GM10266 (cell line): ENCODE measurements around the gene DCTN3.

Experiments used
- DNase-seq: peaks from one replicate; pipeline ENCODE4 v3.0.0; 2012; ENCODE audit errors: extremely low spot score
- TF ChIP-seq, protein P1 (sequence below): IDR thresholded peaks from 2 replicates; pipeline ENCODE4 v1.5.1; 2012; ENCODE audit warnings: mild to moderate bottlenecking, low read depth; ENCODE audit not compliant: control insufficient read depth, insufficient read depth; ENCODE audit errors: missing control alignments

The DCTN3 gene

GRCh38 chr9:34568774-34569173, 51.5 kb downstream of the DCTN3 start:
- TF ChIP-seq, protein P1, sequence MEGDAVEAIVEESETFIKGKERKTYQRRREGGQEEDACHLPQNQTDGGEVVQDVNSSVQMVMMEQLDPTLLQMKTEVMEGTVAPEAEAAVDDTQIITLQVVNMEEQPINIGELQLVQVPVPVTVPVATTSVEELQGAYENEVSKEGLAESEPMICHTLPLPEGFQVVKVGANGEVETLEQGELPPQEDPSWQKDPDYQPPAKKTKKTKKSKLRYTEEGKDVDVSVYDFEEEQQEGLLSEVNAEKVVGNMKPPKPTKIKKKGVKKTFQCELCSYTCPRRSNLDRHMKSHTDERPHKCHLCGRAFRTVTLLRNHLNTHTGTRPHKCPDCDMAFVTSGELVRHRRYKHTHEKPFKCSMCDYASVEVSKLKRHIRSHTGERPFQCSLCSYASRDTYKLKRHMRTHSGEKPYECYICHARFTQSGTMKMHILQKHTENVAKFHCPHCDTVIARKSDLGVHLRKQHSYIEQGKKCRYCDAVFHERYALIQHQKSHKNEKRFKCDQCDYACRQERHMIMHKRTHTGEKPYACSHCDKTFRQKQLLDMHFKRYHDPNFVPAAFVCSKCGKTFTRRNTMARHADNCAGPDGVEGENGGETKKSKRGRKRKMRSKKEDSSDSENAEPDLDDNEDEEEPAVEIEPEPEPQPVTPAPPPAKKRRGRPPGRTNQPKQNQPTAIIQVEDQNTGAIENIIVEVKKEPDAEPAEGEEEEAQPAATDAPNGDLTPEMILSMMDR: no peak
- no peak for DNase-seq

DNA sequence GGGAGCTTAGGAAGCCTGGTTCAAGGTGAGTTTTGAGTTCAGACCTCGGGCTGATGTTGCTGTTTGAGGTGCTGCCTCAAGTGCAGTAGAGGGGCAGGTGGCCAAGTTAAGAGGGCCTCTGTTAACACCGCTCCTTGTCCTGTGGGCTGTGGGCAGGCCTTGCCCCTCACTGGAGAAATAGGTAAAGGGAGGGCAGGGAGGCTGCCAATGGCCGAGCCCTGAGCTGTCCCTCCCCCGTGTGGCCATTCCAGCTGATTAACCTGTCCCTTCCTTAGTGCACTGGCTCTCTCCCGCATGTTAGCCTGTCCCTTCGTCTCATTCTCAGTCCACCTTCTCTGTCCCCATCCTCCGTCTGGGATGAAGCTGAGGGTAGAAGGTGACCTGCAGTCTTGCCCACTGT, 52.2 kb downstream of the DCTN3 start:
- no peak for DNase-seq

DNA sequence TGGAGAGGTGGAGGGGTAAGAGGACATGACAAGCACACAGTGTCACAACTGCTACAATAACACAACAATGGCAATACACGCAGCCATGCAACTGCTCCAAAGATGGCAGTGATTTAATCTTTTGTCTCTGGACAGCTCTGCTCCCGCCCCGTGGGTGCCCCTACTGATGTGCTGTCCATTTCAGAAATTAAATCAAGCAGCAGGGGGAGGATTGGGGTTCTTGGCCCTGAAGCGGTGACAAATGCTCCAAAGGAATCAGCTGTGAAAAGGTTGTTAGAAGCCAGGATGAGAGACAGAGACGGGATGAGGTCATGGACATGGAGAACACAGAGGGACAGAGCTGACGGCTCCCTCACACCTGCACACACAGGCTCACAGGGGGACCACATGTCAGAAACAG, 53.3 kb downstream of the DCTN3 start:
- no peak for DNase-seq
- TF ChIP-seq, protein P1: no peak

More for the DNA sequence above, 52.2 kb downstream of the DCTN3 start:
- TF ChIP-seq, protein P1: no peak

DNA sequence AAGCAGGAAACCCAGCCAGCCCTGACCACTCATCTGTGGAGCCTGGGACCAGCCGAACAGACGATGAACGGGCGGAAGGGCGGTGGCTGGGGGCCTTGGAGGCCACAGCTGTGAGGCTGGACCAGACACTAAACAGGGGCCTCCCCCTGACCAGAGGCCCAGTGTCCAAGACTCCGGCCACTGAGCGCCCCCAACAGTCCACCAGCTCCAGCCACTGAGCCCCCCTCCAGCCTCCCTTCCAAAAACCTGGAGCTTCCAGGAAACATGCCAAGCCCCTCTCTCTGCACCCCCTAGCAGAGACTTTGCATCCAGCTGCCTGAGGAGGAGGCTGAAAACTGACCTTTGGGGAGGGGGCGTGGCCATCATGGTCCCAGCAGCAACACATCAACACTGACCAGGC, 54.0 kb downstream of the DCTN3 start:
- TF ChIP-seq, protein P1: no peak
- DNase-seq: no peak

DNA sequence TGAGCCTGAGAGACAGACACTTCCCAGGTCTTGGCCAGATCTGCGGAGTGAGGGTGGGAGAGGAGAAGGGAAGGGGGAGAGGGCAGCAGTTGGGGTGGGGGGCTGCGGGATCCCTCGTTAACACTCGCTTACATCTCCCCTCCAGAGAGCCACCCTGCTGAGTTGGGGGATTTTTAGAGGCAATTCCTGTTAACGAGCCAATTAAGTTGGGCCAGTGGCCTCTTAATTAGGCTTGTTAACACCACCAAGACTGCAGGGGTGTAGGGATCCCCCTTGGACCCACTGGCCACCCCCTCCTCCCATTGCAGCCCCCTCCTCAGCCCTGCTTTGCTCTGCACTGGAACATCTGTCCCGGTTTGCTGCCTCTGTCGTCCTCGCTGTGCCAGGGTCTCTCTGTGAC, 54.4 kb downstream of the DCTN3 start:
- TF ChIP-seq, protein P1: no peak
- no peak for DNase-seq

- TF ChIP-seq, protein P1: no peak
- no peak for DNase-seq
Measured at GRCh38 chr9:34564617-34565016, 55.7 kb downstream of the DCTN3 start.
